ENCODE data around the gene RCOR3. TPM values are rescaled to one million over a fixed set of nuclear protein-coding genes. Genes with fewer than 3 reads are reported as not detected.
"Not testable (repeated sequence)": the region's sequence is repeated elsewhere in the genome, so short reads cannot be mapped to it uniquely, and the experiment has no call there.

The RCOR3 gene
- total RNA-seq, 1 donor from 2014 or later, result 14.2 TPM

DNA sequence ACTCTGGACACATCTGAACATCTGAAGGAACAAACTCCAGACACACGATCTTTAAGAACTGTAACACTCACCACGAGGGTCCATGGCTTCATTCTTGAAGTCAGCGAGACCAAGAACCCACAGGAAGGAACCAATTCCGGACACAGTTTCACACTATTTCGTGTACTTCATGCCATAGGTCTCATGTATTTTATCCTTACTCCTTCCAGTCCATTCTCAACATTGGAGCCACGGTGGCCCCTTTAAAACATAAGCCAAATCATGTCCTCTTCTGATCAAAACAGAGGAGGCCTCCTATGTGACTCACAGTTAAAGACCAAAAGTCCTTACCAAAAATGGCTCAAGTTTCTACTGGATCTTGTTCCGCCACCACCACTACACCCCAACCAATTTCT is 29.8 kb upstream of the RCOR3 start:
- H3K4me3 ChIP-seq (ENCODE audit: low read depth, low read length), result no peak overlapping the region
- no peak for DNase-seq (ENCODE audit: low read depth)
- no peak for TF ChIP-seq CTCF (conservative IDR thresholded peaks at IDR 0.05; ENCODE audit: low read depth, low read length)

- no peak for DNase-seq (ENCODE audit: low read depth)
- TF ChIP-seq CTCF (conservative IDR thresholded peaks at IDR 0.05; ENCODE audit: low read depth, low read length), result no peak
- H3K4me3 ChIP-seq (ENCODE audit: low read depth, low read length), result no peak overlapping the region
These were observed 27.3 kb upstream of the RCOR3 start for GRCh38 chr1:211231873-211232272.

DNA sequence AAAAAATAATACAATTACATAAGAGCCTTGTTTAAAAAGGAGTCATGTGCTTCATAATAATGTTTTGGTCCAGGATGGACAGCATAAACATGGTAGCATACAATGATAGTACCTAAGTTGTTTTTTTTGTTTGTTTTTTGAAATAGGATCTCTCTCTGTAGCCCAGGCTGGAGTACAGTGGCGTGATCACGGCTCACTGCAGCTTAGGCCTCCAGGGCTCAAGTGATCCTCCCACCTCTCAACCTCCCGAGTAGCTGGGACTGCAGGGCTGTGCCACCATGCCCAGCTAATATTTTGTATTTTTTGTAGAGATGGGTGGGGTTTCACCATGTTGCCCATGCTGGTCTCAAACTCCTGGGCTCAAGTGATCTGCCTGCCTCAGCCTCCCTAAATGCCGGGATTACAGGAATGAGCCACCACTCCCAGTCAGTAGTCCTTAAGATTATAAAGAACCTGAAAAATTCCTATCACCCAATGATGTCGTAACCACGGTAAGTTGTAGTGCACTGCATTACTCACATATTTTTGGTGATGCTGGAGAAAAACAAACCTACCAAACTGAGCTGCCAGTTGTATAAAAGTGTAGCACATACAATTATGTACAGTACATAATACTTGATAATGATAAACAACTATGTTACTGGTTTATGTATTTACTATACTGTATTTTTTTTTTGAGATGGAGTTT is 22.4 kb upstream of the RCOR3 start:
- H3K4me3 ChIP-seq (ENCODE audit: low read depth, low read length), result no peak overlapping the region
- no peak for TF ChIP-seq CTCF (conservative IDR thresholded peaks at IDR 0.05; ENCODE audit: low read depth, low read length)
- DNase-seq (ENCODE audit: low read depth), result no peak

DNA sequence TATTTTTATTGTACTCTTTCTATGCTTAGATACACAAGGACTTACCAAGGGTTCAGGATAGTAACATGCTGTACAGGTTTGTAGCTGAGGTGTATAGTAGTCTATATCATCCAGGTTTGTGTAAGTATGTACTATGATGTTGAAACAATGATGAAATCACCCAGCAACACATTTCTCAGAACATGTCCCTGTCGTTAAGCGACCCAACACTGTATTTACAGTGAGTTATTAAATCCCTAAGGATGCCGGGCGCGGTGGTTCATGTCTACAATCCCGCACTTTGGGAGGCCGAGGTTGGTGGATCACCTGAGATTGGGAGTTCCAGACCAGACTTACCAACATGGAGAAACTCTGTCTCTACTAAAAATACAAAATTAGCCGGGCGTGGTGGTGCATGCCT is 21.6 kb upstream of the RCOR3 start:
- no peak for TF ChIP-seq CTCF (conservative IDR thresholded peaks at IDR 0.05; ENCODE audit: low read depth, low read length)
- H3K4me3 ChIP-seq (ENCODE audit: low read depth, low read length), result no peak overlapping the region
- DNase-seq (ENCODE audit: low read depth), result no peak

DNA sequence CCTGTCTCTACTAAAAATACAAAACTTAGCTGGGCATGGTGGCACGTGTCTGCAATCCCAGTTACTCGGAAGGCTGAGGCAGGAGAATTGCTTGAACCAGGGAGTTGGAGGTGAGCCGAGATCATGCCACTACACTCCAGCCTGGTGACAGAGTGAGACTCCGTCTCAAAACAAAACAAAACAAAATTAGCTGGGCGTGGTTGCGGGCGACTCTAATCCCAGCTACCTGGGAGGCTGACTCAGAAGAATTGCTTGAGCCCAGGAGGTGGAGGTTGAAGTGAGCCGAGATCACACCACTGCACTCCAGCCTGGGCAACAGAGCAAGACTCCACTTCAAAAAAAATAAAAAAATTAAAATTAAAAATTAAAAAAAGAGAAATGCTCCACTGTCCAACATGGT is 18.6 kb upstream of the RCOR3 start:
- not testable (repeated sequence) for H3K4me3 ChIP-seq (ENCODE audit: low read depth, low read length); DNase-seq (ENCODE audit: low read depth)

- no peak for DNase-seq (ENCODE audit: low read depth)
- no peak for TF ChIP-seq CTCF (conservative IDR thresholded peaks at IDR 0.05; ENCODE audit: low read depth, low read length)
- no peak overlapping the region for H3K4me3 ChIP-seq (ENCODE audit: low read depth, low read length)
These were observed 18.1 kb upstream of the RCOR3 start for GRCh38 chr1:211241071-211241470.

- not testable (repeated sequence) for DNase-seq (ENCODE audit: low read depth); H3K4me3 ChIP-seq (ENCODE audit: low read depth, low read length)
These were observed 15.5 kb upstream of the RCOR3 start for GRCh38 chr1:211243639-211244038.

DNA sequence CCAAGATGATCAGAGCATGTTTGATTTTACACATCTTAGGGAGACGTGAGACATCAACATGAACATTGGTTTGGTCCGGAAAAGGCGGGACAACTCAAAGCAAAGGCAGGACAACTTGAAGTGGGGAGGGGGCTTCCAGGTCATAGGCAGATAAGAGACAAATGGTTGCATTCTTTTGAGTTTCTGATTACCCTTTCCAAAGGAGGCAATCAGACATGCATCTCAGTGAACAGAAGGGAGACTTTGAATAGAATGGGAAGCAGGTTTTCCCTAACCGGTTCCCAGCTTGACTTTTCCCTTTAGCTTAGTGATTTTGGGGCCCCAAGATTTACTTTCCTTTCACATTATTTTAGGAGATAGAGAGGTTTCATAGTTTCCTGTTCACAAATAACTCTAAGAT is 12.6 kb upstream of the RCOR3 start:
- H3K4me3 ChIP-seq (ENCODE audit: low read depth, low read length); DNase-seq (ENCODE audit: low read depth): not testable (repeated sequence)

DNA sequence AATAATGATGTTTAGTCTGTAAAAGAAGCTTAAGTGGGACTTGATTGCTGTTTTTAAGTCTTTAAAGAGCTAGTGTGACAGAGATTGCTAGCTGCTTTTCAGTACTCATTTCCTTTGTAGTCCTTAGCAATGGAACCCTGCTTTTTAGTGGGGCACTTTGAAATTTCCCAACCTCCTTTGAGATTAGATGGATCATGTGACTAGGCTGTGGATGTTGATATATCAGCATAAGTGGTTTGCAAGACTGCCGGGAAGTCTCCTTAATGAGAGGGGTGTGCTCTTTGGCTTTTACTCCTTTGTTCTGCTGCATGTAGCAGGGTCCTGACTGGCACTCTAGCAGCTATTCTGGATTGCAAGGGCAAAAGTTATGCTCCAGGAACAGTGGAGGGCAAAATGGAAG is 11.2 kb upstream of the RCOR3 start:
- no peak for DNase-seq (ENCODE audit: low read depth)
- no peak overlapping the region for H3K4me3 ChIP-seq (ENCODE audit: low read depth, low read length)
- TF ChIP-seq CTCF (conservative IDR thresholded peaks at IDR 0.05; ENCODE audit: low read depth, low read length), result no peak

DNA sequence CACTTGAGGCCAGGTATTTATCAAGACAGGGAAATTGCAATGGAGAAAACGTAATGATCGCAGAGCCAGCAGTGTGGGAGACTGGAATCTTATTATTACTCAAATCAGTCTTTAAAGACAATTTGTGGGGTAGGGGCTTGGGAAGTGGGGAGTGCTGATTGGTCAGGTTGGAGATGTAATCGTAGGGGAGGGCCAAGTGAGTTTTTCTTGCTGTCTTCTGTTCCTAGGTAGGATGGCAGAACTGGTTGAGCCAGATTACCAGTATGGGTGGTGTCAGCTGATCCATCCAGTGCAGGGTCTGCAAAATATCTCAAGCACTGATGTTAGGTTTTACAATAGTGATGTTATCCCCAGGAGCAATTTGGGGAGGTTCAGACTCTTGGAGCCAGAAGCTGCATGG is 9.6 kb upstream of the RCOR3 start:
- DNase-seq (ENCODE audit: low read depth), result not testable (repeated sequence)

More for the DNA sequence above, 9.6 kb upstream of the RCOR3 start:
- H3K4me3 ChIP-seq (ENCODE audit: low read depth, low read length), result not testable (repeated sequence)
